Measurements from ENCODE around the gene CCDC171.
"Not testable (repeated sequence)": the region's sequence is repeated elsewhere in the genome, so short reads cannot be mapped to it uniquely, and the experiment has no call there.

CCDC171 gene

GRCh38 chr9:15553528-15553898, 670 bp downstream of the CCDC171 start:
- DNase-seq (ENCODE audit: low read depth in 1 of 2, low spot score in 1 of 2), result no peak

- no peak for DNase-seq (ENCODE audit: low read depth in 1 of 2, low spot score in 1 of 2)
These were observed 17.9 kb downstream of the CCDC171 start for GRCh38 chr9:15570769-15571168.

- no peak for DNase-seq (ENCODE audit: low read depth in 1 of 2, low spot score in 1 of 2)
These were observed 19.4 kb downstream of the CCDC171 start for GRCh38 chr9:15572200-15572770.

- DNase-seq (ENCODE audit: low read depth in 1 of 2, low spot score in 1 of 2), result no peak
These were observed 23.7 kb downstream of the CCDC171 start for GRCh38 chr9:15576350-15577050.

GRCh38 chr9:15578714-15579113, 25.9 kb downstream of the CCDC171 start:
- DNase-seq (ENCODE audit: low read depth in 1 of 2, low spot score in 1 of 2), result no peak

GRCh38 chr9:15584379-15584778, 31.5 kb downstream of the CCDC171 start:
- no peak for DNase-seq (ENCODE audit: low read depth in 1 of 2, low spot score in 1 of 2)

GRCh38 chr9:15592317-15592716, 39.5 kb downstream of the CCDC171 start:
- no peak for DNase-seq (ENCODE audit: low read depth in 1 of 2, low spot score in 1 of 2)

GRCh38 chr9:15592940-15593339, 40.1 kb downstream of the CCDC171 start:
- not testable (repeated sequence) for DNase-seq (ENCODE audit: low read depth in 1 of 2, low spot score in 1 of 2)

- not testable (repeated sequence) for DNase-seq (ENCODE audit: low read depth in 1 of 2, low spot score in 1 of 2)
These were observed 48.0 kb downstream of the CCDC171 start for GRCh38 chr9:15600666-15601330.

GRCh38 chr9:15606643-15607472, 54.0 kb downstream of the CCDC171 start:
- no peak for DNase-seq (ENCODE audit: low read depth in 1 of 2, low spot score in 1 of 2)

- DNase-seq (ENCODE audit: low read depth in 1 of 2, low spot score in 1 of 2), result no peak
These were observed 60.1 kb downstream of the CCDC171 start for GRCh38 chr9:15612962-15613361.

- no peak for DNase-seq (ENCODE audit: low read depth in 1 of 2, low spot score in 1 of 2)
These were observed 64.9 kb downstream of the CCDC171 start for GRCh38 chr9:15617782-15618181.

GRCh38 chr9:15618540-15619331, 65.9 kb downstream of the CCDC171 start:
- no peak for DNase-seq (ENCODE audit: low read depth in 1 of 2, low spot score in 1 of 2)

- no peak for DNase-seq (ENCODE audit: low read depth in 1 of 2, low spot score in 1 of 2)
These were observed 69.6 kb downstream of the CCDC171 start for GRCh38 chr9:15622318-15622971.

GRCh38 chr9:15635752-15636151, 82.9 kb downstream of the CCDC171 start:
- DNase-seq (ENCODE audit: low read depth in 1 of 2, low spot score in 1 of 2), result no peak

GRCh38 chr9:15640121-15640520, 87.3 kb downstream of the CCDC171 start:
- DNase-seq (ENCODE audit: low read depth in 1 of 2, low spot score in 1 of 2), result no peak

GRCh38 chr9:15641291-15641690, 88.4 kb downstream of the CCDC171 start:
- no peak for DNase-seq (ENCODE audit: low read depth in 1 of 2, low spot score in 1 of 2)

GRCh38 chr9:15642369-15642962, 89.6 kb downstream of the CCDC171 start:
- no peak for DNase-seq (ENCODE audit: low read depth in 1 of 2, low spot score in 1 of 2)

GRCh38 chr9:15670246-15670645, 117.4 kb downstream of the CCDC171 start:
- no peak for DNase-seq (ENCODE audit: low read depth in 1 of 2, low spot score in 1 of 2)

- no peak for DNase-seq (ENCODE audit: low read depth in 1 of 2, low spot score in 1 of 2)
These were observed 118.1 kb downstream of the CCDC171 start for GRCh38 chr9:15670894-15671293.

All from activated T-helper 1 cell treated with anti-CD3 and anti-CD28 coated beads, Interleukin-2, amount 50 U/mL, for 16 hours (primary cell).